HG02852 (cell line): ENCODE results near the gene GSTO2.

Experiments
- ATAC-seq: cut with Tn5 transposase; IDR thresholded peaks from one replicate; pipeline ENCODE4 v1.9.1; 2021; ENCODE audit warnings: mild to moderate bottlenecking, moderate library complexity; ENCODE audit not compliant: unreplicated experiment

GSTO2 gene

GRCh38 chr10:104279550-104280259, 10.7 kb downstream of the GSTO2 start:
- ATAC-seq: no peak

- ATAC-seq: no peak
These were observed 12.7 kb downstream of the GSTO2 start for GRCh38 chr10:104281694-104282093.

GRCh38 chr10:104284846-104285245, 15.9 kb downstream of the GSTO2 start:
- ATAC-seq: no peak

GRCh38 chr10:104286939-104287338, 18.0 kb downstream of the GSTO2 start:
- no peak for ATAC-seq

GRCh38 chr10:104288355-104288754, 19.4 kb downstream of the GSTO2 start:
- no peak for ATAC-seq

GRCh38 chr10:104291439-104291951, 22.5 kb downstream of the GSTO2 start:
- ATAC-seq: peak; percentile 97

- no peak for ATAC-seq
These were observed 24.0 kb downstream of the GSTO2 start for GRCh38 chr10:104293011-104293410.

- ATAC-seq: no peak
These were observed 24.9 kb downstream of the GSTO2 start for GRCh38 chr10:104293781-104294321.

GRCh38 chr10:104296687-104297436, 27.9 kb downstream of the GSTO2 start:
- no peak for ATAC-seq

- no peak for ATAC-seq
These were observed 29.0 kb downstream of the GSTO2 start for GRCh38 chr10:104297697-104298660.

- ATAC-seq: no peak
These were observed 30.3 kb downstream of the GSTO2 start for GRCh38 chr10:104299031-104299904.

- no peak for ATAC-seq
These were observed 31.2 kb downstream of the GSTO2 start for GRCh38 chr10:104300002-104300735.

- ATAC-seq: no peak
These were observed 31.8 kb downstream of the GSTO2 start for GRCh38 chr10:104300736-104301292.

- ATAC-seq: no peak
These were observed 33.1 kb downstream of the GSTO2 start for GRCh38 chr10:104301907-104302690.

- no peak for ATAC-seq
These were observed 34.8 kb downstream of the GSTO2 start for GRCh38 chr10:104303594-104304355.

- no peak for ATAC-seq
These were observed 35.4 kb downstream of the GSTO2 start for GRCh38 chr10:104304356-104304745.

- ATAC-seq: no peak
These were observed 35.9 kb downstream of the GSTO2 start for GRCh38 chr10:104304927-104305326.
